Liver (tissue), 9 donors: Measurements from ENCODE around the gene ENOX1. TPM values are rescaled to one million over a fixed set of nuclear protein-coding genes. Genes with fewer than 3 reads are reported as not detected.

Source experiments
- DNase-seq: peaks from one replicate; pipeline ENCODE4 v3.0.0-alpha.2; 2017; ENCODE audit warnings: low spot score
- H3K27ac ChIP-seq, 2 donors: one replicate each; pipeline ENCODE4 v1.7.0; 2013; ENCODE audit warnings: inconsistent platforms in 2 of 2, low read length in 2 of 2, control low read depth in 1 of 2, low read depth in 1 of 2, mild to moderate bottlenecking in 1 of 2
- H3K27me3 ChIP-seq, 4 donors: one replicate each; pipeline versions ENCODE4 v1.6.1 to v1.7.0; 2013; ENCODE audit warnings: low read length in 3 of 4, inconsistent platforms in 1 of 4, mild to moderate bottlenecking in 1 of 4, moderate library complexity in 1 of 4; ENCODE audit not compliant: control insufficient read depth in 4 of 4, insufficient read depth in 4 of 4
- H3K36me3 ChIP-seq, 4 donors: one replicate each; pipeline versions ENCODE4 v1.6.1 to v1.7.0; 2013; ENCODE audit warnings: low read length in 3 of 4, mild to moderate bottlenecking in 3 of 4, low read depth in 1 of 4, moderate library complexity in 1 of 4; ENCODE audit not compliant: control insufficient read depth in 4 of 4, insufficient read depth in 3 of 4
- H3K4me1 ChIP-seq, 4 donors: one replicate each; pipeline versions ENCODE4 v1.6.1 to v1.7.0; 2013; ENCODE audit warnings: low read length in 3 of 4, mild to moderate bottlenecking in 3 of 4, moderate library complexity in 1 of 4; ENCODE audit not compliant: control insufficient read depth in 4 of 4, insufficient read depth in 4 of 4
- H3K4me3 ChIP-seq, 3 donors: one replicate each; pipeline versions ENCODE4 v1.6.1 to v1.7.0; 2013; ENCODE audit warnings: low read length in 3 of 3, control low read depth in 1 of 3, low read depth in 1 of 3, mild to moderate bottlenecking in 1 of 3
- H3K9ac ChIP-seq, 2 donors: one replicate each; pipeline ENCODE4 v1.7.0; 2013; ENCODE audit warnings: low read length in 2 of 2, mild to moderate bottlenecking in 2 of 2, moderate library complexity in 2 of 2, control low read depth in 1 of 2, low read depth in 1 of 2
- H3K9me3 ChIP-seq, 4 donors: one replicate each; pipeline versions ENCODE4 v1.6.1 to v1.7.0; 2013; ENCODE audit warnings: low read length in 3 of 4; ENCODE audit not compliant: control insufficient read depth in 4 of 4
- FOXA1 ChIP-seq: IDR thresholded peaks from 2 replicates; pipeline ENCODE4 v1.6.1; 2016; ENCODE audit warnings: antibody characterized with exemption
- FOXA2 ChIP-seq: IDR thresholded peaks from 2 replicates; pipeline ENCODE4 v1.6.1; 2016; ENCODE audit warnings: antibody characterized with exemption
- GABPA ChIP-seq, 2 donors: IDR thresholded peaks in 1 of 2; conservative IDR thresholded peaks in 1 of 2; 2 replicates each; pipeline ENCODE4 v1.6.1; 2016; ENCODE audit warnings: antibody characterized with exemption in 2 of 2, mild to moderate bottlenecking in 1 of 2, moderate library complexity in 1 of 2
- HNF4A ChIP-seq, 2 donors: conservative IDR thresholded peaks; 2 replicates each; pipeline ENCODE4 v1.6.1; 2016; ENCODE audit warnings: antibody characterized with exemption in 2 of 2, mild to moderate bottlenecking in 2 of 2
- JUND ChIP-seq, 2 donors: IDR thresholded peaks; 2 replicates each; pipeline ENCODE4 v1.6.1; 2016; ENCODE audit warnings: antibody characterized with exemption in 2 of 2
- MAX ChIP-seq: IDR thresholded peaks from 2 replicates; pipeline ENCODE4 v1.6.1; 2016; ENCODE audit warnings: antibody characterized with exemption
- NR2F2 ChIP-seq: IDR thresholded peaks from 2 replicates; pipeline ENCODE4 v1.6.1; 2016; ENCODE audit warnings: antibody characterized with exemption
- RAD21 ChIP-seq, 2 donors: IDR thresholded peaks; 2 replicates each; pipeline ENCODE4 v1.6.1; 2016; ENCODE audit warnings: antibody characterized with exemption in 2 of 2, mild to moderate bottlenecking in 2 of 2
- REST ChIP-seq: IDR thresholded peaks from 2 replicates; pipeline ENCODE4 v1.6.1; 2016; ENCODE audit warnings: antibody characterized with exemption, mild to moderate bottlenecking
- RXRA ChIP-seq, 2 donors: IDR thresholded peaks; 2 replicates each; pipeline ENCODE4 v1.6.1; 2017 to 2018; ENCODE audit warnings: antibody characterized with exemption in 2 of 2, mild to moderate bottlenecking in 1 of 2
- SP1 ChIP-seq: IDR thresholded peaks from 2 replicates; pipeline ENCODE4 v1.6.1; 2018; ENCODE audit warnings: antibody characterized with exemption, mild to moderate bottlenecking
- TAF1 ChIP-seq: conservative IDR thresholded peaks from 2 replicates; pipeline ENCODE4 v1.6.1; 2016; ENCODE audit warnings: antibody characterized with exemption, mild to moderate bottlenecking
- YY1 ChIP-seq: IDR thresholded peaks from 2 replicates; pipeline ENCODE4 v1.6.1; 2016; ENCODE audit warnings: antibody characterized with exemption, mild to moderate bottlenecking
- ZBTB33 ChIP-seq: IDR thresholded peaks from 2 replicates; pipeline ENCODE4 v1.6.1; 2016; ENCODE audit warnings: antibody characterized with exemption
- WGBS: extraction: QIAGEN DNeasy Blood & Tissue Kit; methylation state at CpG from one replicate; pipeline ENCODE4 v1.1.7; 2013; 5-methylcytosine and 5-hydroxymethylcytosine counted together
- polyA plus RNA-seq, 2 donors: library from polyadenylated mRNA; stranded (reverse) in 1 of 2; unstranded in 1 of 2; fragments of 200-250 nt in 1 of 2; fragments of >200 nt in 1 of 2; fragmentation: Nextera tagmentation in 1 of 2; extraction: Ambion mirVana in 1 of 2; gene quantifications; one replicate each; pipeline versions ENCODE4 v1.2.1 to v1.2.3, GENCODE V29; 2013 to 2015
- total RNA-seq, 2 donors: library from RNA; depleted of rRNA; stranded (reverse); fragments of >200 nt; gene quantifications; one replicate each; pipeline ENCODE4 v1.2.3, GENCODE V29; 2014
- TF ChIP-seq, protein P1 (sequence below): fragments of 150-350 bp; IDR thresholded peaks from 2 replicates; pipeline ENCODE4 v1.5.1; 2017; ENCODE audit warnings: improper control_type of control experiment, low read depth, low read length; ENCODE audit not compliant: missing input control
- donor health status: healthy.
- donor health status: healthy.
- donor health status: healthy.
- donor health status: healthy.
- donor health status: healthy.

Gene ENOX1
- total and polyA plus RNA-seq, 4 donors, result 0.02 to 0.33 (median 0.08) TPM; not detected in 1

DNA sequence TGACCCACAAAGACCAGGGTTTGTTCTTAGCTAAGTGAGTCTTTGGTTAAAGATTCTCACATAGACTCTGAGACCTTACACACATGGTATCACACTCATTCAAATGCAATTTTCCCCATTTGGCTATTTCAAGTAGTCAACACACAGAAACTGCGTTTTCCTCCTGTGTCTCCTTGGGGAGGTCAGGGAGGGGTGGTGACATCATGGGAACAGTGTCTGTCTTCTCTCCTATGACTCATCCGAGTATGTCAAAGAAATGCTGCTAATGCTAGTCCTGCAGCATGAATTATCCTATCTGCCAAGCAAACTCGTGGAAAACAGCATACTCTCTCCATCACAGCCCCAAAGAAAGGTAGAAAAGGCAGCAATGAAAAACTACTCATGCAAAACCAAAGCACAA, 100.2 kb downstream of the ENOX1 start:
- no peak overlapping the region for H3K27ac ChIP-seq
- TF ChIP-seq JUND (IDR thresholded peaks at IDR 0.05) (peak; percentile 41 to 42), RAD21 (IDR thresholded peaks at IDR 0.05) (no peak)
- H3K4me1 ChIP-seq, result peaks cover 0 to 12% (median 5%) of the 10 kb centered on the region in 4 donors
- H3K9me3 ChIP-seq, result no peaks in the 10 kb centered on the region
- peaks cover 0 to 6% (median 0%) of the 10 kb centered on the region in 4 donors for H3K27me3 ChIP-seq
- H3K4me3 ChIP-seq, result no peak overlapping the region
- no peak overlapping the region for H3K9ac ChIP-seq
- no peak for DNase-seq
- 56% methylated on average over 3 of the region's 3 CpGs for WGBS
- H3K36me3 ChIP-seq, result no peaks in the 10 kb centered on the region

DNA sequence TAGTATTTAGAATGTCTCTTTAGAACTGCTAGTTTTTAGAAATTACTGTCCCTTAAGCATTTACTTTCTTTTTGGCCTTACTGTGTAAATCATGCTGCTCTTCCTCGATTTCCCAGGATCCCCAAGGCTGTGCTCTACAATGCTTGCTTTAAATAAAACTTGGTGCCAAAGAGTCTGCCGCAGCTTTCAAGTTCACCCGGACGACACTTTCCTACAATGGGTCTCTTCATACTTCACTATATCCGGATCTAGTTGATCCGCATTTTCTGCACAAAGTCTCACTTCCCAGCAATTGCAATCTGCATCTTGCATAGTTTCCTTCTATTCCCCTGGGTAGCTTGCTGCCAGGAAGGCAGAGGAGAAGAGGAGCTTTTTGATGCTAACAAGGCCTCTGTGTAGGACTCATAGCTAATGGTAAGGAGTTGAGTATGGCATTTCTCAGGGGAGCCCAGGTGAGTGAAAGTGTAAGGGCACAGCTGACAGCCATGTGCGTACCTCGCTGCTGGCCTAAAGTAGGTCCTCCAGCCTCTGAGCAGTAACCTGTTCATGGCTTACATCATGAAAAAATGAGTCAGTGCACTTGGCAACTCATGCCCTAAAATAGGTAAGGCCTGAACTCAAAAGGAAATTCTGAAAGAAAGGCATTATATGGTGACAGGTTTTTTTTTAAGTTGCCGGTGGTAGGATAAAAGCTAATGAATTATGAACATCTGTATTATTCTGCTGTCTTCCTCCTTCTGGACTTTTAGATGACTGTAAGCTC, 101.6 kb downstream of the ENOX1 start:
- DNase-seq, result no peak
- H3K9me3 ChIP-seq, result no peaks in the 10 kb centered on the region
- no peak overlapping the region for H3K4me3 ChIP-seq
- no peaks in the 10 kb centered on the region for H3K36me3 ChIP-seq
- peaks cover 0 to 6% (median 0%) of the 10 kb centered on the region in 4 donors for H3K27me3 ChIP-seq
- H3K27ac ChIP-seq, result no peak overlapping the region
- no peak overlapping the region for H3K9ac ChIP-seq
- TF ChIP-seq, protein P1, sequence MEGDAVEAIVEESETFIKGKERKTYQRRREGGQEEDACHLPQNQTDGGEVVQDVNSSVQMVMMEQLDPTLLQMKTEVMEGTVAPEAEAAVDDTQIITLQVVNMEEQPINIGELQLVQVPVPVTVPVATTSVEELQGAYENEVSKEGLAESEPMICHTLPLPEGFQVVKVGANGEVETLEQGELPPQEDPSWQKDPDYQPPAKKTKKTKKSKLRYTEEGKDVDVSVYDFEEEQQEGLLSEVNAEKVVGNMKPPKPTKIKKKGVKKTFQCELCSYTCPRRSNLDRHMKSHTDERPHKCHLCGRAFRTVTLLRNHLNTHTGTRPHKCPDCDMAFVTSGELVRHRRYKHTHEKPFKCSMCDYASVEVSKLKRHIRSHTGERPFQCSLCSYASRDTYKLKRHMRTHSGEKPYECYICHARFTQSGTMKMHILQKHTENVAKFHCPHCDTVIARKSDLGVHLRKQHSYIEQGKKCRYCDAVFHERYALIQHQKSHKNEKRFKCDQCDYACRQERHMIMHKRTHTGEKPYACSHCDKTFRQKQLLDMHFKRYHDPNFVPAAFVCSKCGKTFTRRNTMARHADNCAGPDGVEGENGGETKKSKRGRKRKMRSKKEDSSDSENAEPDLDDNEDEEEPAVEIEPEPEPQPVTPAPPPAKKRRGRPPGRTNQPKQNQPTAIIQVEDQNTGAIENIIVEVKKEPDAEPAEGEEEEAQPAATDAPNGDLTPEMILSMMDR, result no peak
- TF ChIP-seq REST (no peak), FOXA1 (no peak), MAX (no peak), JUND (IDR thresholded peaks at IDR 0.05) (no peak), FOXA2 (no peak), GABPA (IDR thresholded peaks at IDR 0.05 in 1 of 2, conservative IDR thresholded peaks at IDR 0.05 in 1 of 2) (no peak), NR2F2 (no peak), RXRA (IDR thresholded peaks at IDR 0.05) (no peak), SP1 (no peak), YY1 (no peak), HNF4A (conservative IDR thresholded peaks at IDR 0.05) (no peak), TAF1 (no peak), ZBTB33 (no peak)
- H3K4me1 ChIP-seq, result peaks cover 0 to 12% (median 5%) of the 10 kb centered on the region in 4 donors
- WGBS, result 95% methylated on average over 9 of the region's 9 CpGs
